HepG2 (cell line): ENCODE data around the gene VSIG10L. TPM values are rescaled to one million over a fixed set of nuclear protein-coding genes. Genes with fewer than 3 reads are reported as not detected.

Experiments
- HNRNPL ChIP-seq: fragments of 200-400 bp; formaldehyde crosslinking; IDR thresholded peaks from 2 replicates; pipeline ENCODE4 v1.6.1; 2017; ENCODE audit warnings: mild to moderate bottlenecking, low read depth, low read length
- JDP2 ChIP-seq: sonication (generic); formaldehyde crosslinking; IDR thresholded peaks from 2 replicates; pipeline ENCODE4 v1.8.1; 2022; ENCODE audit warnings: missing genetic modification reagents, borderline replicate concordance
- NRL ChIP-seq: sonication (generic); formaldehyde crosslinking; IDR thresholded peaks from 2 replicates; pipeline ENCODE4 v1.5.0; 2020; ENCODE audit warnings: missing genetic modification reagents, mild to moderate bottlenecking, moderate library complexity, borderline replicate concordance
- SMC3 ChIP-seq: IDR thresholded peaks from 2 replicates; pipeline ENCODE4 v1.6.1; 2011; ENCODE audit warnings: low read length, improper control_type of control experiment
- SP4 ChIP-seq: sonication (generic); formaldehyde crosslinking; IDR thresholded peaks from 2 replicates; pipeline ENCODE4 v1.8.1; 2023; ENCODE audit warnings: mild to moderate bottlenecking, missing genetic modification reagents
- ZBTB3 ChIP-seq: sonication (generic); formaldehyde crosslinking; IDR thresholded peaks from 2 replicates; pipeline ENCODE4 v1.4.0; 2020; ENCODE audit warnings: low read depth, mild to moderate bottlenecking, moderate library complexity, missing genetic modification reagents, borderline replicate concordance
- ZBTB40 ChIP-seq, 2 experiments: fragments of 450-650 bp in 1 of 2; sonication (generic) in 1 of 2; formaldehyde crosslinking in 1 of 2; IDR thresholded peaks; 2 replicates each; pipeline versions ENCODE4 v1.6.1 to v1.8.0; 2016 to 2022; ENCODE audit warnings: antibody characterized with exemption in 1 of 2, mild to moderate bottlenecking in 1 of 2, missing genetic modification reagents in 1 of 2
- ZNF232 ChIP-seq: sonication (generic); formaldehyde crosslinking; IDR thresholded peaks from 2 replicates; pipeline ENCODE4 v1.4.0; 2020; ENCODE audit warnings: missing genetic modification reagents, borderline replicate concordance
- ZNF407 ChIP-seq: sonication (generic); formaldehyde crosslinking; IDR thresholded peaks from one replicate; pipeline ENCODE4 v1.5.1; 2020; ENCODE audit warnings: mild to moderate bottlenecking, missing genetic modification reagents; ENCODE audit errors: not compliant biosample characterization
- polyA plus RNA-seq, 8 experiments: library from polyadenylated mRNA; depleted of rRNA in 3 of 8; stranded (reverse) in 7 of 8; unstranded in 1 of 8; fragments of >200 nt; fragmentation: Illumina TruSeq in 4 of 8; extraction: Trizol in 4 of 8; gene quantifications; 2 replicates each; pipeline versions ENCODE4 v1.2.1 to v1.2.3, GENCODE V29; 2011 to 2016; ENCODE audit warnings: low read depth in 4 of 8, missing spikeins in 1 of 8, mixed read lengths in 1 of 8; ENCODE audit not compliant: insufficient read depth in 1 of 8
- total RNA-seq, 5 experiments: library from RNA; depleted of rRNA; stranded (reverse); fragments of >200 nt; fragmentation: Illumina TruSeq; extraction: Trizol; gene quantifications; 2 replicates each; pipeline ENCODE4 v1.2.3, GENCODE V29; 2016; ENCODE audit warnings: low read depth in 1 of 5
- TF ChIP-seq, protein P1 (sequence below): sonication (generic); formaldehyde crosslinking; IDR thresholded peaks from 2 replicates; pipeline ENCODE4 v1.4.0; 2020; ENCODE audit warnings: low read depth, mild to moderate bottlenecking, missing genetic modification reagents

Gene VSIG10L
- total and polyA plus RNA-seq, 2 of the 13 experiments (the other 11 are each of a cell fraction or from before 2014, with no cell fraction given) = 2.7 to 8.5 TPM

- TF ChIP-seq ZNF407 = no peak
- TF ChIP-seq SMC3 = no peak
- TF ChIP-seq JDP2 = no peak
- peak; percentile 98 for TF ChIP-seq HNRNPL
- no peak for TF ChIP-seq ZBTB3 (CRISPR knock-in tag)
- TF ChIP-seq NRL (CRISPR knock-in tag) = 0 out of 2 replicates have a peak, but pooled peaks have one; percentile 30
- TF ChIP-seq SP4 (CRISPR knock-in tag) = no peak
- no peak for TF ChIP-seq ZNF232 (CRISPR knock-in tag)
- TF ChIP-seq ZBTB40 (IDR thresholded peaks at IDR 0.05) = no peak
- TF ChIP-seq ZBTB40 (CRISPR knock-in tag; IDR thresholded peaks at IDR 0.05) = no peak
- TF ChIP-seq, protein P1, sequence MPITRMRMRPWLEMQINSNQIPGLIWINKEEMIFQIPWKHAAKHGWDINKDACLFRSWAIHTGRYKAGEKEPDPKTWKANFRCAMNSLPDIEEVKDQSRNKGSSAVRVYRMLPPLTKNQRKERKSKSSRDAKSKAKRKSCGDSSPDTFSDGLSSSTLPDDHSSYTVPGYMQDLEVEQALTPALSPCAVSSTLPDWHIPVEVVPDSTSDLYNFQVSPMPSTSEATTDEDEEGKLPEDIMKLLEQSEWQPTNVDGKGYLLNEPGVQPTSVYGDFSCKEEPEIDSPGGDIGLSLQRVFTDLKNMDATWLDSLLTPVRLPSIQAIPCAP (CRISPR knock-in tag) = no peak
Observed at GRCh38 chr19:51346742-51347141, 4.8 kb upstream of the VSIG10L start (continued).
